Suppressor macrophage treated with lipopolysaccharide for 4 hours (primary cell): ENCODE results near the gene MLLT3.
A peak's percentile ranks its signal among the peaks of the same experiment; 100 is the strongest.

ENCODE experiments used
- DNase-seq: peaks from one replicate; pipeline ENCODE4 v3.0.0-alpha.2; 2020

MLLT3 gene

DNA sequence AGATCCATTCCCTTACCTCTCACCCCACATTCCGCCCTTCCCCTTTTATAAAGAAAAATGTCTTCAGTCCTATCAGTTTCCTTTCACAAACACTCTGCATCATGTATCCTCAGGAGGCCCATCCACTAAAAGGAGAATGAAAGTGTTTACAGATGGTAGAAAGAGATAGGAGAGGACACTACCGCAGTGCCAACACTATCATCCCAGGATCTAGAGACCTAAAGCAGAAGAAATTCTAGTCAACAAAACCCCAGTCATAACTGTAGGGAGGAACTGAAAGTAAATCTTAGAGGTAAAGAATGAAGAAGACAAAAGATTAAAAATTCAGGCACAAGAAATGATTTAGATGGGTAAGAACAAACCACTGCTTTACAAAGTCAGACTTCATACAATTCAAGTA, 114.1 kb downstream of the MLLT3 start:
- DNase-seq, result peak; percentile 34

DNA sequence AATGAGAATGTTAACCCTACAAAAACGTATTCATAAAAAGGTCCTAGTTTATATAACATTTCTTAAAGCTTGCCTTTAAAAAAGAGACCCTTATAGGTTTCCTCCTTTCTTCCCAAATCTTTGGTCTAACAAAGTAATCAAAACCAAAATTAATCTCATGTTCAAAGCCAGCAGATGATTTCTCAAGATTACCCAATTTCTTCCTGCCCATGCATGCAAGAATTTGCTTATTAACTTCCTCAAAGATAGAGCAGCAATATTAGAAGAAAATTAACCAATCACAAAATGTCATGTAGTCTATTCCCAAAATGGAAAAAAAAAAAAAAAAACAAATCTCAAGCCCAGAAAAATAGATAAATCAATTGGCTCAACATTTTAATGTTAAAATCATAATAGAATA, 114.9 kb downstream of the MLLT3 start:
- DNase-seq, result peak; percentile 63

- DNase-seq, result no peak
Observed at GRCh38 chr9:20506099-20506900, 116.0 kb downstream of the MLLT3 start.

- no peak for DNase-seq
Observed at GRCh38 chr9:20505574-20505973, 116.7 kb downstream of the MLLT3 start.

DNA sequence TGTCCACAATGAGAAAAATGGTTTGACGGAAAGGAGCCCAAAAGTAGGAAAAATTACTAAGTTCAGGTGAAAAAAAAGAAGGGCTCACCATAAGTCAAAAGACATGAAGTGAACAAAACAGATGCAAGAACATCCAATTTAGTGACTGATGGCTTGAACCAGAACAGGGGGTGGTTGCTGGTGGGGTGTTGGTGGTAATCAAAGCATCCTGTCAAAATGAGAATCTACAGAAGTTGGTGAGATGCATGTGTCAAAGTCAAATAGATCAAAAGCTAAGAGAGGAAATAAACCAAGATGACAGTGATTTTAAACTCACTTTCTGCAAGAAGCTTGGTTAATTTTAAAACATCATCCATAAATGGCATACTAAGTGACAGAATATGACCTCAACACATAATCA, 117.4 kb downstream of the MLLT3 start:
- no peak for DNase-seq

DNA sequence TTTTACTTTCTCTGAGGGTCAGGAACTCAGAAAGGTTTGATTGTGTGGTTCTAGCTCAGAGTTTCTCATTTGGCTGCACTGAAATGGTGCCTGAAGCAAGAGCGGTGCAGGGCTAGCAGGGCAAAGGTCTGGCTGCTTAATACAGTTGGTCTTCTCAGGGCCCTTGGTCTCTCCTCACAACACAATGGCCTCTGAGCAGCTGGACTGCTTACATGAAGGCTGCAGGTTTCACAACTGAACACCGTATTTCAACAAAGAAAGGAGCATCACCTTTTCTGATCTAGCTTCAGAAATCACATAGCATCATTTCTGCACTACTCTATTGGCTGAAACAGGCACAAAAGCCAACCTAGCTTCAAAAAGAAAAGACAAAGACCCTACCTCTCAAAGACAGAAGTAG, 122.2 kb downstream of the MLLT3 start:
- DNase-seq, result no peak

DNA sequence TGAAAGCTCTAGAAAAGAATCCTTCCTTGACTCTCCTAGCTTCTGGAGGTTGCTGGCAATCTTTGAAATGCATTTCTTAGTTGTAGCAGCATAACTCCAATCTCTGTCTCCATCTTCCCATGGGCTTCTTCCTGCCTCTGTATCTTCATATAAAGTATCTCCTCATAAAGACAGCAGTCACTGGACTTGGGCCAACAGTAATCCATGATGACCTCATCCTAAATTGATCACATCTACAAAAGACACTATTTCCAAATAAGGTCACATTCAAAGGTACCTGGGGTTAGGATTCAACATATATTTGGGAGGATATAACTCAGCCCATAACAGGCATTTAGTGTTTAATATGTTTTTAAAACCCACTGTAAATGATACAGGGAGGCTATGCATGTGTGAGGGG, 123.3 kb downstream of the MLLT3 start:
- no peak for DNase-seq

DNA sequence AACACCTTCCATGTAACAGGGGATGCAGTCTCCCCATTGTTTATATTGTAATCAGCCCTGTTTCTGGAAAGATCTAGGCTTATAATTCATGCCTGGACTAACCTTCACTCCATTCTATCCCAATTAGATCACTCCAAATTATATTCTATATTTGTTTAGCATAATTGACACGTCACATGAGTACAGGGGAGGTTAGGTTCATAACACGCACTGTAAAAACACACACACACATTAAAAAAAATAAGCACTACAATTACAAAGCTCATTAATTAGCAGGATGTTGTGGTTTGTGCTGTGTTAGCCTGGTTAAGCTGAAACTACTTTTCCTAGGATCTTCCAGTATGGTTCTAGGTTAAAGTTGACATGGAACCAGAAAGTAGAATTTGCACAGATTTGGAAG, 126.0 kb downstream of the MLLT3 start:
- DNase-seq, result no peak

- no peak for DNase-seq
Observed at GRCh38 chr9:20495098-20495497, 127.2 kb downstream of the MLLT3 start.

- DNase-seq, result no peak
Observed at GRCh38 chr9:20494035-20494434, 128.3 kb downstream of the MLLT3 start.

DNA sequence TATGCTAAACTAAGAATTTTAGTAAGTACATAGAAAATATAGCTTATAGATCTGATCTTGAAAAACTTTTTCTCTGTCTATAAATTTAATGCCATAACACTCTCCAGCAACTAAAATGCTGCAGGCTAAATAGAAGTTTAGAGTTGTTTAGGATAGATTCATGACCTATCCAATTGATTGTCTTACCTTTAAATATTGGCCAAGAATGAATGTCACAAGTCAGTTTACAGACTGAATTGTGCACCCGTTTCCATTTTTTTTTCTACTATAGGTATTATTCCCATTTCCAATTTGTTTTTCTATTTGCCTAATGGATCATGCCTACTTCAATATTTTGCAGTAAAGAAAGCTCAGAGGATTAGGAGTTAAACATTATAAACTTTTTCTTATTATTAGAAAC, 129.5 kb downstream of the MLLT3 start:
- no peak for DNase-seq

DNA sequence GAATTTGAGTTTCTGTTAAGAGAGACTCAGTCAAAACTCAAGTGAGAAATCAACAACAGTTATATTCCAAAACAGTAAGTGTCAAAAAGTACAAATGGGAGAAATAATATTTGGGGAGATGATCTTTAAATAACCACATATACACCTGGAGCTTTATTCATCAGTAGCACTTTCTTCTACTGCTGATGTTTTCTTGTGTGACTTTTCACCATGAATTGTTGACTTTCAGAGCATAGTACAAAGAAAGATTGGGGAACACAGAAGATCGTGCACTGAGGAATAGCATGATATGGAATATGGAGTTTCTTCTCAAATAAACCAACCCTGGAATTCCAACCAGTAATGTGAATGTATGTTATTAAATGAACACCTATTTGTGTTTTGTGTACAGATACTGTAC, 130.7 kb downstream of the MLLT3 start:
- DNase-seq, result no peak

DNA sequence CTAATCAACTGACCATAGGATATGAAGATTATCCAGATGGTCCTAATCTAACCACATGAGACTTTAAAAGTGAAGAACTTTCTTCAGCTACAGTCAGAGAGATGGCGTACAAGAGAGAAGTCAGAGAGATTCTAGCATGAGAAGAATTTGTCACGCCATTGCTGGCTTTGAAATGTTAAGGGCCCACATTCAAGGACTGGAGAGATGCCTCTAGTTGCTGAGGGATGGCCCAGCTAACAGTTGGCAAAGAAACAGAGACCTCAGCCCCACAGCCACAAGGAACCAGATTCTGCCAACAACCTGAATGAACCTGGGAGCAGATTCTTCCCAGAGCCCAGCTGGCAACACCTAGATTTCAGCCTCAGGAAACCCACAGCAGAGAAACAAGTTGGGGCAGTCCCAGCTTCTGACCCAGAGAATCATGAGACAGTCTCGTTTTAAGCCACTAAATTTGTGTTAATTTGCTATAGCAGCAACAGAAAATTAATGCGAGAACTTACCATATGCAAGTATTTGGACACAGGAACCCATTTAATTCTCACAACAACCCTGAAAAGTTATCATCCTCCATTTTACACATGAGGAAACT, 132.0 kb downstream of the MLLT3 start:
- no peak for DNase-seq

DNA sequence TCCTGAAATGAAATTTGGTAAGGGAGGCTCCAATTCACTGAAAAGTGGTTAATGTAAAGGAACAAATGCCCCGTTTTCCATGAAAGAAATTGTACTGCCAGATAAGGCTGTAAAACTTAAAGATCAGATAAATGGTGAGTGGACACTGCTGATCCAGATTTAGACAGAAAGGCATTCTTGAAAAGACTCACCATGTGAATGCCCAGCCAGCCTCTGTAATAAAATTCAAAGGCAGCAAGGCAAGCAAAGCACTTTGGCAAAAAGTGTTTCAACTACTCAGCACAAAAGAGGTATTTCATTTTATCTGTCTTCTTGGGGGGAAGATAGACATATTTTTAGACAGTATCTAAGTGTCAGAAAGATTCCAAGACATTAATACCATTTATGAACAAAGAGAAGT, 133.6 kb downstream of the MLLT3 start:
- DNase-seq, result no peak

- no peak for DNase-seq
Observed at GRCh38 chr9:20486552-20486951, 135.7 kb downstream of the MLLT3 start.

DNA sequence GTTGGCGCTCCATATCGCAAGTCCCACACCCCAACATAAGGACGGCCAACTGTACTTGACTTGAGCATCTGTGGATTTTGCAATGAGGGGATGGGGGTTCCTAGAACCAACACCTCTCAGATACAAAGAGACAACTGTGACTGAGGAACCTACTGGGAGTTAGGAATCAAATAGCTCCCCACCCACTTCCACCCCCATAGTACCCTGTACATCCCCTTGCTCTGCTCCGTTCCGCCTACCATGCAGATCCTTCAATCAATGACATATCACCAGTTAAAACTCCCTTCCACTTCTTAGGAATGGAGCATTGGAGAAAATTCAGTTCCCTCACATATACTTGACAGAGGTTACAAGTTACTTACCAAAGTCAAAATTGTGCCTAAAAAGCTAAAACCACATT, 140.9 kb downstream of the MLLT3 start:
- no peak for DNase-seq

DNA sequence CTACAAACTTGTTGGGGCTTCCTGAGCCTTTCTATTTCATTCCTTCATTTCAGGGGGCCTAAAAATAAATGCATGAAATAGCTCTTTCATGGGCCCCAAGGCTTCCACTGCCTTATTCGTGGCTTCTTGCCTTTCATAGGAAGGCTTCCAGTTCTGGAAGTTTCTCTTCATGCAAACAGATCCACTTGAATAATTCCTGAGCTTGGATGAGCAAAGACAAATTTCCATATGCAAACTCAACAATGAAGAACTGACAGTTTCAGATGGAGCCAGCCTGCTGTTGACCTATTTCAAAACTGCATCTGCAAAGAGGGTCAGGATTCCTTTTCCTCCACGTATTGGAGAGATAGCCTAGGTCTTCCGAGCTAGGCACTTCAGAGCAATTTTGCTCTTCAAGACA, 142.1 kb downstream of the MLLT3 start:
- no peak for DNase-seq

DNA sequence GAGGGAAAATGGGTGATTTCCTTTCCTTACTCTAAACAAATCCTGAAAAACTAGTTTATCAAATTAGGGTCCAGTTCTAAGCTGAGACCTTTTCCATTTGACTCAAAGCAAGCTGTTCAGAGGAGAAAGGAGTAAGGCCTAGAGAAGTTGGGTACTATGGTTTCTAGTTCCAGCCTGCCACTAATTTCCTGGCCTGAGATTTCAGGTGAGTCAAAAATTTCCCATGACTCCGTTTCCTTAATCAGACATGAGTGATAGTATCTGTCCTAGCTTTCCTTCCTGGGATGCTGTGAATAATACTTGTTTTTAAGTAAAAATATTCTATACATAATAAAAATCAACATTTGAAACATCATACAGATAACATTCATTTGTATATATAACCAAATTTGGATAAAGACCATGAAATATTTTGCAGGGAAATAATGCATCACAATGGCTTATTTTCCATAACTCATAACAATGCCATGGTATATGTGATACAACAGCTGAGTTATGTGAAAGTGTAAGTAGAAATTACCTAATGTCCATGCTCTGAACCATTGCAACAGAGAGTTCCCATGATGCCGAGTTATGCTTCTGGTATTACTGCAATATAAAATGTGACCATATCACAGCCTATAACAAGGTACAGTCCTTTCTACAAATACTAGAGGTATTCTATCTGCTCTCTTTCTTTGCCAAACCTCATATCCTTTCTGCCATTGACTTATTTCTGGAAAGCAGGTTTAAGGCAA, 142.7 kb downstream of the MLLT3 start:
- DNase-seq, result peak; percentile 43

DNA sequence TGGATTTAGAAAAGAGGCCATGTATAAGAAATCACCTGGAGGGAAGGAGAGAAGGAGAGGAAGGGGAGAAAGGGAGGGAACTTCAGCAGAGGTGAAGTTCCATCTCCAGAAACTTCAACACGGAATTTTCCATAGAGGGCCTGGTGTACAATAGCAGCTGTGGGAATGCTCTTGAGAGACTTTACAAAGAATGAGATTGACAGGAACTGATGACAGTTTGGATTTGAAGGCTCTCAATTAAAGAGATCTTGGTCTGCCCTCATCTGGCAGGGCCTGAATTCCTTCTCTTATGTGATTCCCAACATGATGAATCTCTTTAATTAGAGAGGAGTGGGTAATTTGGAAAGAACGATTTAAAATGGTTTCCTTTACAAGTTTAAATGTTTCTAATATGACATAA, 143.5 kb downstream of the MLLT3 start:
- DNase-seq, result no peak

- DNase-seq, result no peak
Observed at GRCh38 chr9:20477940-20478620, 144.2 kb downstream of the MLLT3 start.

DNA sequence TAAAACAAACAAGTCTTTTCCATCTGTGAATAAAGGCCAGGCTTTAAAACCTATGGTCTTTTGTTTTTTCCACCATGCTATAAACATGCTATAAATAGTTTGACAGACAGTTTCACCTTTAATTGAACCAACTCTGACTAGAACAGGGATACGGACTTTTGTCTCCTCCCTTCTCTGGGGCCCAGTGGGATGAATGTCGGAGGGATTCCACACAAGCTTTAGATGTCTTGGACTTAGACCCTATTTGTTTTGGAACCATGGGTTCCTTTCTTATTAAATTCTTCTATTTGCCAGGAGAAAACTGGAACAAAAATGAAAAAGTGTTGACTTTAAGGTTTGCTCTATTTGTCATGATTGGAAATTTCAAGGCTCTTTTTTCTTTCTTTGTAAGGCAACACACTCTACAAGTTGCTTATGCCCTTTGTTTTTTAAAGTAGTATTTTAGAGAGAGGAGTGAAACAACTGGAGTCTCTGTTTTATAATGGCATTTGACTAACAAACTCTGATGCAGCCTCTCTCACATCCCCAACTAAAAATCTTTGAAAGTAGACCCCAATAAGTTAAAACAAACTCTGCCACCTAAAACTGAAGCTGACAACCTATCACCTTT, 145.3 kb downstream of the MLLT3 start:
- no peak for DNase-seq

GRCh38 chr9:20474496-20474895, 147.8 kb downstream of the MLLT3 start:
- DNase-seq, result no peak

DNA sequence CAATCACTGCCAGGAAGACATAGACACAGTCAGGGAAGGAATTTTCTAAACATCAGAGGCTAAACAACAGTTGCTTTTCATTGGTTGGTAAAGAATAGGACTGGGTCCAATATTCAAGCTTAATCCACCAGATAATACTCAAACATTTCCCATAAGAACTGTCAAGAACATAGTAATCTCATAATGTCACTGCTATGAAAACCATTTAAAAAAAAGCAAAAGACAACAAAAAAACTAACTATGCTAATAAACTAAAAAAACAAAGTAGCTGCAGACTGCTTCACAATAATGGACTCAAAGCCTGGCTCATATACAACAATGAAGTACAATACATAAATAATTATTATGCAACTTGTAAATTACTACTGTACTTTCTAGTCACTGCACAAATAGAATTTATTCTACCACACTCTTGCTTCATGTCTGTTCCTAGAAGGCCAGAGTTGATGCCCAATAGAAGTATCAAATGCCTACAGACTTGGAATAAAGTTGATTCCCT, 148.7 kb downstream of the MLLT3 start:
- DNase-seq, result no peak
